CD14-positive monocyte (primary cell): ENCODE results near the gene KRT2. TPM values are rescaled to one million over a fixed set of nuclear protein-coding genes. Genes with fewer than 3 reads are reported as not detected.
A peak's percentile ranks its signal among the peaks of the same experiment; 100 is the strongest.

Source experiments
- DNase-seq, 3 donors: peaks; one replicate each; pipeline ENCODE4 v3.0.0-alpha.2; 2011 to 2022
- H2AFZ ChIP-seq: 2 replicates; pipeline ENCODE4 v1.6.0; 2012; ENCODE audit warnings: mild to moderate bottlenecking, low read depth, low read length, inconsistent platforms; ENCODE audit not compliant: insufficient read depth, poor library complexity, severe bottlenecking
- H3K27ac ChIP-seq, 2 donors: 1 replicate in 1 of 2; 2 replicates in 1 of 2; pipeline ENCODE4 v1.5.1; 2012 to 2013; ENCODE audit warnings: low read length in 2 of 2, control low read depth in 1 of 2, inconsistent platforms in 1 of 2, low read depth in 1 of 2, mild to moderate bottlenecking in 1 of 2
- H3K27me3 ChIP-seq, 2 donors: one replicate each; pipeline versions ENCODE4 v1.6.0 to v1.6.1; 2011 to 2013; ENCODE audit warnings: low read length in 2 of 2; ENCODE audit not compliant: control insufficient read depth in 2 of 2, insufficient read depth in 2 of 2
- H3K36me3 ChIP-seq, 2 donors: replicated peaks in 1 of 2; 1 replicate in 1 of 2; 2 replicates in 1 of 2; pipeline versions ENCODE4 v1.5.1 to v1.6.1; 2012 to 2013; ENCODE audit warnings: low read length in 2 of 2, control low read depth in 1 of 2, inconsistent platforms in 1 of 2, mild to moderate bottlenecking in 1 of 2; ENCODE audit not compliant: insufficient read depth in 2 of 2, control insufficient read depth in 1 of 2
- H3K4me1 ChIP-seq, 2 donors: 1 replicate in 1 of 2; 2 replicates in 1 of 2; pipeline versions ENCODE4 v1.5.1 to v1.6.1; 2012 to 2013; ENCODE audit warnings: low read length in 2 of 2, control low read depth in 1 of 2, inconsistent platforms in 1 of 2, mild to moderate bottlenecking in 1 of 2, moderate library complexity in 1 of 2; ENCODE audit not compliant: insufficient read depth in 2 of 2, control insufficient read depth in 1 of 2
- H3K4me2 ChIP-seq: replicated peaks from 2 replicates; pipeline ENCODE3; 2012; ENCODE audit warnings: low read length, moderate library complexity, mild to moderate bottlenecking; ENCODE audit not compliant: poor library complexity, severe bottlenecking; ENCODE audit errors: extremely low read depth
- H3K4me3 ChIP-seq, 3 experiments: fragments of 200-600 bp in 1 of 3; sonication (generic) in 1 of 3; replicated peaks in 1 of 3; 1 replicate in 2 of 3; 2 replicates in 1 of 3; pipeline ENCODE4 v1.5.1; 2011 to 2013; ENCODE audit warnings: low read length in 3 of 3, mild to moderate bottlenecking in 3 of 3, control low read depth in 2 of 3, low read depth in 2 of 3, inconsistent platforms in 1 of 3, moderate library complexity in 1 of 3
- H3K79me2 ChIP-seq: 2 replicates; pipeline ENCODE4 v1.6.0; 2012; ENCODE audit warnings: mild to moderate bottlenecking, control low read depth, inconsistent platforms, low read length, moderate library complexity; ENCODE audit not compliant: insufficient read depth
- H3K9ac ChIP-seq: 2 replicates; pipeline ENCODE4 v1.6.0; 2017; ENCODE audit warnings: low read length, mild to moderate bottlenecking; ENCODE audit not compliant: insufficient read depth, poor library complexity, severe bottlenecking
- H3K9me3 ChIP-seq, 2 donors: replicated peaks in 1 of 2; 1 replicate in 1 of 2; 2 replicates in 1 of 2; pipeline versions ENCODE4 v1.5.1 to v1.6.1; 2012 to 2013; ENCODE audit warnings: low read length in 2 of 2, control low read depth in 1 of 2; ENCODE audit not compliant: control insufficient read depth in 1 of 2, insufficient read depth in 1 of 2
- H4K20me1 ChIP-seq: 2 replicates; pipeline ENCODE4 v1.6.0; 2012; ENCODE audit warnings: mild to moderate bottlenecking, low read length, control low read depth, moderate library complexity; ENCODE audit not compliant: insufficient read depth
- H3K27ac Mint-ChIP-seq, 7 donors: one replicate each; pipeline ENCODE4 v1.8.0; 2020; ENCODE audit warnings: mild to moderate bottlenecking in 7 of 7, mixed read lengths in 7 of 7, moderate library complexity in 6 of 7, inconsistent platforms in 2 of 7
- H3K27me3 Mint-ChIP-seq, 3 donors: one replicate each; pipeline ENCODE4 v1.8.0; 2021 to 2022; ENCODE audit warnings: low read depth in 3 of 3, mild to moderate bottlenecking in 3 of 3, mixed read lengths in 3 of 3, moderate library complexity in 3 of 3, inconsistent platforms in 1 of 3
- H3K36me3 Mint-ChIP-seq, 2 donors: one replicate each; pipeline ENCODE4 v1.8.0; 2020; ENCODE audit warnings: mixed read lengths in 2 of 2, inconsistent platforms in 1 of 2, mild to moderate bottlenecking in 1 of 2
- H3K4me1 Mint-ChIP-seq: one replicate; pipeline ENCODE4 v1.8.0; 2020; ENCODE audit warnings: mild to moderate bottlenecking, mixed read lengths
- H3K4me3 Mint-ChIP-seq, 2 donors: one replicate each; pipeline ENCODE4 v1.8.0; 2020; ENCODE audit warnings: mild to moderate bottlenecking in 2 of 2, mixed read lengths in 2 of 2, moderate library complexity in 1 of 2
- H3K9me3 Mint-ChIP-seq, 7 donors: one replicate each; pipeline ENCODE4 v1.8.0; 2020 to 2022; ENCODE audit warnings: mixed read lengths in 7 of 7, mild to moderate bottlenecking in 6 of 7, moderate library complexity in 6 of 7, inconsistent platforms in 2 of 7
- CTCF ChIP-seq: fragments of 200-600 bp; IDR thresholded peaks from one replicate; pipeline ENCODE4 v1.8.0; 2022; ENCODE audit warnings: antibody characterized with exemption, mild to moderate bottlenecking
- WGBS: methylation state at CpG from one replicate; pipeline ENCODE4 v1.1.5; 2013; ENCODE audit warnings: missing lambda C conversion rate; ENCODE audit not compliant: insufficient coverage; 5-methylcytosine and 5-hydroxymethylcytosine counted together
- intact Hi-C, 2 donors: fragments of 100-400 bp; cut with micrococcal nuclease; formaldehyde crosslinking; loops; one replicate each; pipeline versions ENCODE4 v1.15.0 to v1.15.1; 2023
- polyA plus RNA-seq, 3 donors: library from polyadenylated mRNA; depleted of rRNA in 1 of 3; unstranded in 2 of 3; stranded (reverse) in 1 of 3; fragments of 300-500 nt in 2 of 3; fragments of >200 nt in 1 of 3; fragmentation: Illumina TruSeq in 2 of 3; gene quantifications; 1 replicate in 2 of 3; 2 replicates in 1 of 3; pipeline ENCODE4 v1.2.3, GENCODE V29; 2012 to 2021

KRT2 gene
- polyA plus RNA-seq, 3 donors: not detected

- H4K20me1 ChIP-seq: no peaks in the 10 kb centered on the region
- peaks cover 19 to 28% of the 10 kb centered on the region in 2 donors for H3K27me3 ChIP-seq
- WGBS: 90% methylated on average over 5 of the region's 5 CpGs
Observed at GRCh38 chr12:52598966-52599365, 53.0 kb downstream of the KRT2 start.

More at GRCh38 chr12:52598966-52599365, 53.0 kb downstream of the KRT2 start:
- DNase-seq: no peak
- Histone ChIP-seq H3K27ac (no peak overlapping the region), H3K9me3 (peaks cover 0 to 5% of the 10 kb centered on the region in 2 donors), H3K4me3 (no peak overlapping the region), H3K9ac (no peak overlapping the region), H3K4me1 (no peaks in the 10 kb centered on the region), H3K79me2 (no peaks in the 10 kb centered on the region), H3K36me3 (no peaks in the 10 kb centered on the region), H2AFZ (no peak overlapping the region), H3K4me2 (no peak overlapping the region)
- Mint-ChIP-seq H3K36me3 (no peaks in the 10 kb centered on the region), H3K27ac (peak overlapping the region in 1 of 7 donors; percentile 24), H3K9me3 (peaks cover 0 to 11% (median 4%) of the 10 kb centered on the region in 7 donors), H3K4me1 (no peaks in the 10 kb centered on the region), H3K4me3 (no peak overlapping the region), H3K27me3 (peaks cover 19 to 40% (median 31%) of the 10 kb centered on the region in 3 donors)
- TF ChIP-seq CTCF: no peak
- intact Hi-C loops: no loop called here

Other genes starting within 250 kb of the KRT2 start
- not detected for gene KRT82, start 245.9 kb downstream of the KRT2 start, polyA plus RNA-seq
- not detected for gene KRT75, start 217.8 kb downstream of the KRT2 start, polyA plus RNA-seq
- not detected for gene KRT6B, start 200.1 kb downstream of the KRT2 start, polyA plus RNA-seq
- gene KRT6C, start 178.4 kb downstream of the KRT2 start, polyA plus RNA-seq: not detected
- not detected for gene KRT6A, start 159.0 kb downstream of the KRT2 start, polyA plus RNA-seq
- gene KRT5, start 131.8 kb downstream of the KRT2 start, polyA plus RNA-seq: under 1 TPM in 1 of 3 donors, not detected in 2; 0.04 TPM
- gene KRT71, start 99.1 kb downstream of the KRT2 start, polyA plus RNA-seq: not detected
- gene KRT74, start 78.4 kb downstream of the KRT2 start, polyA plus RNA-seq: not detected
- gene KRT72, start 50.7 kb downstream of the KRT2 start, polyA plus RNA-seq: not detected
- not detected for gene KRT73, start 33.7 kb downstream of the KRT2 start, polyA plus RNA-seq
- not detected for gene KRT1, start 28.2 kb upstream of the KRT2 start, polyA plus RNA-seq
- gene KRT77, start 51.3 kb upstream of the KRT2 start, polyA plus RNA-seq: not detected
- gene KRT76, start 125.1 kb upstream of the KRT2 start, polyA plus RNA-seq: not detected
- gene KRT3, start 143.9 kb upstream of the KRT2 start, polyA plus RNA-seq: not detected
- gene KRT4, start 161.9 kb upstream of the KRT2 start, polyA plus RNA-seq: not detected
- not detected for gene KRT79, start 182.1 kb upstream of the KRT2 start, polyA plus RNA-seq
- gene KRT78, start 196.8 kb upstream of the KRT2 start, polyA plus RNA-seq: not detected